GF-D8 (cell line): ENCODE results near the gene AKAP4.

ENCODE experiments used
- DNase-seq: peaks from one replicate; lab custom pipeline; 2025; lab: John Stamatoyannopoulos, UW

AKAP4 gene, protein sequence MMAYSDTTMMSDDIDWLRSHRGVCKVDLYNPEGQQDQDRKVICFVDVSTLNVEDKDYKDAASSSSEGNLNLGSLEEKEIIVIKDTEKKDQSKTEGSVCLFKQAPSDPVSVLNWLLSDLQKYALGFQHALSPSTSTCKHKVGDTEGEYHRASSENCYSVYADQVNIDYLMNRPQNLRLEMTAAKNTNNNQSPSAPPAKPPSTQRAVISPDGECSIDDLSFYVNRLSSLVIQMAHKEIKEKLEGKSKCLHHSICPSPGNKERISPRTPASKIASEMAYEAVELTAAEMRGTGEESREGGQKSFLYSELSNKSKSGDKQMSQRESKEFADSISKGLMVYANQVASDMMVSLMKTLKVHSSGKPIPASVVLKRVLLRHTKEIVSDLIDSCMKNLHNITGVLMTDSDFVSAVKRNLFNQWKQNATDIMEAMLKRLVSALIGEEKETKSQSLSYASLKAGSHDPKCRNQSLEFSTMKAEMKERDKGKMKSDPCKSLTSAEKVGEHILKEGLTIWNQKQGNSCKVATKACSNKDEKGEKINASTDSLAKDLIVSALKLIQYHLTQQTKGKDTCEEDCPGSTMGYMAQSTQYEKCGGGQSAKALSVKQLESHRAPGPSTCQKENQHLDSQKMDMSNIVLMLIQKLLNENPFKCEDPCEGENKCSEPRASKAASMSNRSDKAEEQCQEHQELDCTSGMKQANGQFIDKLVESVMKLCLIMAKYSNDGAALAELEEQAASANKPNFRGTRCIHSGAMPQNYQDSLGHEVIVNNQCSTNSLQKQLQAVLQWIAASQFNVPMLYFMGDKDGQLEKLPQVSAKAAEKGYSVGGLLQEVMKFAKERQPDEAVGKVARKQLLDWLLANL

DNA sequence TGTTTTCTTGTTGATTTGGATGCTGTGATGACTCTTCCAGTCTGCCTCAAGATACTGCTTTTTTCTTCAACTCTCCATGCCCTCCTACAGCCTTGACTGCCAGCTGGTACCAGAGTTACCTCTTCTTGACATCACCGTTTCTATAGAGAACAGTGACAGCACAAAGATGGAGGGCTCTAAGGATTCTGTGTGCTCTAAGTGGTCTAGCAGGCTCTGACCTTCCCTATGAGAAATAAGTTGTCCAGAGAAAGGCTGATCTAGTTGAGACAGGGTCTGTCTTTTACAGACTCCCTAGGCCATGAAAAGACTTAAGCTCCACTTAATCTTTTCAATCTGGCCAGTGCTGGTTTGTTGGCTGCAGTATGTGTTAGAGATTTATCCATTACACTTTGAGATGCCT is at the start of gene AKAP4:
AKAP4 (minus strand) TSS at position 101 of the 400 bp plus-strand sequence. CDS start 118 bp downstream, outside the sequence.
- no peak for DNase-seq

DNA sequence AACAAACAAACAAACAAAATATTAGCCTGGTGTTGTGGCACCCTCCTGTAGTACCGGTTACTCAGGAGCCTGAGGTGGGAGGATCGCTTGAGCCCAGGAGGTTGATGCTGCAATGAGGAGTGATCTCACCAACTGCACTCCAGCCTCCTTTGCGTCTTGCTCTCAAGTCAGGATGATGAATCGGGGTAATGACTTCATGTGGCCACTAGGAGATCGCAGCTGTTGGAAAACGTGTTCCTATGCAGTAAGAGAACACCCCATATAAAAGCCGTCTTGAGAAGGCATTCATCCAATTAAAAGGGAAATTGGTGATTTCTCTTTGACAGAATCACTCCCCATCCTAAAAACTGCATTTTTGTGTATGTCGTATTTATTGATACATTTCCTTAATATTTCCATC is 10.7 kb upstream of the AKAP4 start:
- DNase-seq, result no peak

DNA sequence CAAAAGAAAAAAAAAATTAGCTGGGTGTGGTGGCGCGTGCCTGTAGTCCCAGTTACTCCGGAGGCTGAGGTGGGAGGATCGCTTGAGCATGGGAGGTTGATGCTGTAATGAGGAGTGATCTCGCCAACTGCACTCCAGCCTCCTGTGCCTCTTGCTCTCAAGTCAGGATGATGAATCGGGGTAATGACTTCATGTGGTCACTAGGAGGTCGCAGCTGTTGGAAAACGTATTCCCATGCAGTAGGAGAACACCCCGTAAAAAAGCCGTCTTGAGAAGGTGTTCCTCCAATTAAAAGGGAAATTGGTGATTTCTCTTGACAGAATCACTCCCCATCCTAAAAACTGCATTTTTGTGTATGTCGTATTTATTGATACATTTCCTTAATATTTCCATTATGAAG is 5.9 kb upstream of the AKAP4 start:
- DNase-seq, result no peak

DNA sequence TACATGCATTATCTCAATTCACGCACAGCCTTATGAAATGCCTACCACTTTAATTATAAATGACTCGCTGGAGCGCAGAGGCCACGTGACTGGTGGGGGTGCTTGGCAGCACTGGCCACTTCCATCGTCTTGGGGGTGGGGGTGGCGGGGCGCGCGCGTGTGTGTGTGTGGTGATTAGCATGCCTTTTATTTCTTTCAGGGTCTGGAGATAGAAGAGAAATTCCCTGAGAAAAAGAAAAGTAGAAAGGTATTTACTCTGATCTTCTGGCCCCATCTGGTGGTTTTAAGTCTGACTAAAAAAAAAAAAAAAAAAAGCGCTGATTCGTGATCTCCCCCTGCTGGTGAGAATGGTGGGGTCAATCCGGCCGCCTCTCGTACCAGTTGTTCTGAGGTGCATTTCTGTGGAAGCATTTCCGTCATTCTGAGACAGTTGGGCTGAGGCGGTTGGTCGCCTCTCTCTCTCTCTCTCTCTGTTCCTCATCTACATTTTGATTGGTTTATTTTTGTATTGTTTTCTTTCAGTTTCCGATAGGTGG is 3.6 kb upstream of the AKAP4 start, which contains the start of gene CCNB3:
CCNB3 (plus strand) TSS at position 402 of the 536 bp plus-strand sequence. CDS start 80,399 bp downstream, outside the sequence.
- DNase-seq, result peak; percentile 14

DNA sequence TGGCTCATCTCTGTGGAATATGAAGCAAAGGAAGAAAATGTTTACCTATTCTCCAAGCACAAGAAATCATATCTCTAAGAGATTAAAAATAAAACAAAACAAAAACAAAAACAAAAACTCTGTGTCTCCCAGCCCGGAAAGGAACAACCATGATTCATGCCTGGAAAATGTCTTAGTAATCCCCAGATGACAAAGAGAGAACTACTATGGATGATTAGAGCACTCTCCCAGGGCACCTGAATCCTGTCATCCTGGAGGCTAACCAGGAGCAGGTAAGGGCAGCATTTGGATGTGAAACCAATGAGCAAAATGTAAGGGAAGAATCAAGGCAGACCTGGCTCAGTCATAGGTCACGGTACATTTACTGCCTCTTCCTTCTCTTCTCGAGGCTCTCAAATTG is 1.7 kb upstream of the AKAP4 start:
- no peak for DNase-seq

DNA sequence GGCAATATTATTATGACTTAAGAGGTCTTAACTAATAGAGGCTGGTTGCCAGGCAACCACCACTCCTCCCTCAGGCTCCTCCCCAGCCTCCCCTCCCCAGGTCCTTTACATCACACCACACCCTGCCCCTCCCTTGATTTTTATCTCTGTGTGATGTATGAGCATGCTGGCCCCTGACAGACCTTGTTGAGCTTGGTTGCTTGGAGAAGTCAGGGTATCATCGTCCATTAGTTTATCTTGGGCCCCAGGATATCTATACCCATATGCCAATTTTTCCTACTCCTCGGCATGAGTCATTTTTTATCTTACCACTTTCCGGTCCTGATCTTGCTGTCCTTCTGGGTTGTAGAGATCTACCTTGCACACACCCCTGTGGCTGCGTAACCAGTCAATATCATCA is 2.5 kb downstream of the AKAP4 start:
- DNase-seq, result no peak

DNA sequence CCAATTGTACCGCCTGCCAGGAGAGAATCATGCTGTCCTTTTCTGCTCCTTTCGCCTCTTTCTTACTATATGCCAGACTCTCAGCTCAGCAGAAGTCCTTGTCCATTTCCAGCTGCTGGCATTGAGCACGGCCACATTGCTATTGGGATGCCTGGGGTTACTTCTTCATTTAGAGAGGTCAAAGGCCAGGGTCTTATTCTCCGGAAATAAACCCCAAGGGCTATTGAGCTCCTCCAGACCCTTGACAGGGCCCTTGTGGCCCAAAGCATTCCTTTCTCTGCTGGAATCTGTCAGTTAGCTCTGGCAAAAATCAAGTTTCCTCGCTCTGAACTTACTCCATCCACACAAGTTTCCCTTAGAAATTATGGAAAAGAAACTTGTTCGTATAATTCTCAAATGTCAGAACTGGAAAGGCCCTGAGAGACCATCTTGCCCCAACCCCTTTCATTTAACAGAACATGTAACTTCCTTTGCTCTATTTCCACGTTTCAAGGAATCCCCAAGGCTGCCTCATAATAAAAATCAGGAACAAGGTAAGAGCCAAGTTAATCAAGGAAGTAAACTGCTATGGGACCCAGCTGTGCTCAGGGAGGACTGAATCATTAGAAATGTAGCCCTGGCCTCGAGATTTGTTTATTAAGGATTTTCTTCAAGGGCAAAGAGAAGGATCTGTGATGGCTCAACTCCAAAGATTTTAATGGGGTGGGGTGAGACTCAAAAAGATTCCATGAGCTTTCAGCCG is 11.8 kb downstream of the AKAP4 start:
- no peak for DNase-seq

DNA sequence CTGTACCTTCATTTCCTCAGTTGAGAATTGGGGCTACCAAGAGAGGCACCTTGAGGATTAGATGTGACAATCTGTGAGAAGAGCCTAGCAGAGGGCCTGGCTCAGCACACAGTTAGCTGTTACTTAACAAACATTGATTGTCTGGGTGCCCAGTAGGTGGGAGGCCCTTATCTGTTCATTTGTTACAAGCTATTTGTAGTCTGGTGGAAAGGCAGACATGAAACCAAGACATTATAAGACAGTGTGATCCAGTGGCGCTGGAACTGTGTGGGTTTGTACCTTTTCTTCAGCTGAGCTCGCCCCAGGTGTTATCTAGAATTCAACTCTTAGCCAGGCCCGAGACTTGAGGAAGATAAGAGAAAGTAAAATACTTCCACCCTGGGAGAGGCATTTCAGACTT is 16.9 kb downstream of the AKAP4 start:
- no peak for DNase-seq

DNA sequence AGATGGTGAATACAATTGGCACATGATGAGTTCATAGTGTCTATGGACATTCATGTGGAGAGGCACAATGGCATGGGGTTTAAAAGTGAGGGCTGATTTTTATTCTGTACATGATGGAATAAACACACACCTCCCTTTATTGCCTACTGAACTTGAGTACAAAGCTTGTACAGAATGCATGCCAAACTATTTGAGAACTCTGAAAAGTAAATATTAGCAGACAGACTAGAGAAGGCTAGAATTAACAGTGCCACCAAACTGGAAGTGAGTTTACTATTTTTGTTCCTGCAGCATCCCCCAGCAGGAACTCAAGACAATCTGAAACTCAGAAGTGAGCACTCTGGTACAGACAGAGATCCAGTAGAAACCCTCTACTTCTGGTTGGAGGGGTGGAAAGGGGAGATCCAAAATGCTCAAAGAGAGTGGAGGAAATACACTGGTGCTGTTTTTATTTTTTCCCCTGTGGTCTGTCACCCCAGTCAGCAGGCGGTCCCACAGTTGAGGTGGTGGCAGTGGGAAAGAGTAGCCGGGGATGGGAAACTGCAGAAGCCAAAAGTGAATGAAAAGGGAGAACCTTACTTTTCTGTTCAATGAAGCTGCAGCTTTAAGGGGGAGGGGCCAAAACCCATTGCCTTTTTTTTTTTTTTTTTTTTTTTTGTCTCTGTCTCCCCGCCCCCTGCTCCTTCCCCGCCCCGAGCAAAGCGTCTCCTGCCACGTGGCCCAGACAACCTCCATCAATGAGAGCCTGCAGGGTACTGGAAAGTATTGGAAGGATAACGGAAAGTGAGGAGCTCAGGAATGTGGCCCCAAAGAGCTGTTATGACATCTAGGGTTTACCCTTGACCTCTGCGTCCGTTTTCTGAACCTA is 20.5 kb downstream of the AKAP4 start:
- DNase-seq, result no peak

DNA sequence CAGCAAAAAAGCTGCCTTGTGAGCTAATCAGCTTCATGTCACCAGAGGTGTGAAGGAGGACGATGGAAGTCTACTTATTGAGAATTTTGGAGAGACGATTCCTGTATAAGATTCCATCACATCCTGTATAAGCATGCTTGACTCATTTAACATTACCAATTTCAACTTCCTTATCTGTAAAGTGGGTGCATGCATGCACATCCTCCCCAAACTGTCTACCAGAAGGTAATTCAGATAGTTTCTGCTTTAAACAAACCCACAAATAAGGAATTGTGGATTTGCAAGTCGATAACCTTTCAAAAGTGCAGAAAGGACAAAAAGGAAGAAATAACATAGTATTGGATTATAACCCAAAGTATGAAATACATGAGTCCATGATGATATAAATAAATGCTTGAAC is 31.1 kb downstream of the AKAP4 start:
- DNase-seq, result no peak

DNA sequence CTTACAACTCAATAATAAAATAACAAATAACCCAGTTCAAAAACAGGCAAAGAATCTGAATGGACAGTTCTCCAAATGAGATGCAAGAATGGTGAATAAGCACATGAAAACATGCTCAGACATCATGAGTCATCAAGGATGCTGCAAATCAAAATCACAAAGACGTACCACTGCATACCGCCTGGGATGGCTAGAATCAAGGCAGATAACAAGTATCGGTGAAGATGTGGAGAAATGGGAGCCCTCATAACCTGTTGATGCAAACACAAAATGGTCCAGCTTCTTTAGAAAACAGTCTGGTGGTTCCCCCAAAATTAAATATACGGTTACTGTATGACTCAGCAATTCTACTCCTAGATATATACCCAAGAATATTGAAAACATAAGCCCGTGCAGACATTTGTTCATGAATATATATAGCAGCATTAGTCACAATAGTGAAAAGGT is 32.5 kb downstream of the AKAP4 start:
- no peak for DNase-seq

DNA sequence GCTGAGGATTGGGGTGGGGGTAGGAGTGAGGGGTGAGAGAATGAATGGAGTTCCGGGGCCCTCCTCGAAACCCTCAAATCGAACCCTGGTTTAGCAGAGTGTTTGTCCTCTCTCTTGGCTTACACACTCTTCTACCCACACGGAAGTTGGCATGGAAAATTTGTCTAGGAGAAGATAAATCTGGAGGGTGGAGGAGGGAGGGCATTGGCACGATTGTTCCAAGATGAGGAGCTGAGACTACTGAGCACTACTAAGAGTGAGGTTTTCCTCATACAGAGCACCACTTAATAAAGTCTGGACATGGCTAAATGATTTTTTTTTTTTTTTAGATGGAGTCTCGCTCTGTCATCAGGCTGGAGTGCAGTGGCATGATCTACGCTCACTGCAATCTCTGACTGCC is 33.4 kb downstream of the AKAP4 start:
- no peak for DNase-seq

DNA sequence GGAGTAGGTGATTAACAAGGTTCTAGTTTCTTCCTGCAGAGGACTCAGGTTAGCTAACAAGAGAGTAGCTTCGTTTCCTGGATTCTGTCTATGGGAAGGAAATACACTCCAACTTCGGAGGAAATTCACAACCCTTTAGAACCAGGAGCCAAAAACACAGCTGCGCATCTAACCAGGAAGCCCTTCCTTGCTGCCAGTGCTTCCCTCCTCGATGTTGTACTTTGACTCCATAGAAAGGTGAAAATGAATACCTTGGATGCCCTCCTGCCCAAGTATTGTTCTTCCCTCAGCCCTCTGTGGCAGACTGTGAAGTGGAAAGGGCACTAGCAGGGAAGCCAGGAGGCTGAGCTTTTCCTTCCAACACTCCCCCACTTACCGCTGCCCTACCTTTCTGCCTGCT is 35.1 kb downstream of the AKAP4 start:
- DNase-seq, result no peak

DNA sequence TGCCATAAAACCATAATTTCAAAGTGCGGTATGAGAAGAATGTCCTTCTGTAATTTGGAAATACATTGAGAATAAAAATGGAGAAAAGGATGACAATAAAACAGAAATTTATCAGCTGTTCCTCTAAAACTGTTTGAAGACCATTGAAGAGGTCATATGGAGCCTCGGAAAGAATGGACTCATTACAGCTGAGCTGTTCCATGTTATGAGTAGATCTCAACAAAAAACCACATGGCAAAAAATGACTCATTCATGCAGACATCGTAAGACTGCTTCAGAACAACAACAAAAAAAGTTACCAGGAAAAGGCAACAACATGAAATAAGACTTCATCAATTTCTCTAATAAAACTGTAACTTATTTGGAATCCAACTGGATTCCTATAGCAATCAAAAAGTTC is 39.7 kb downstream of the AKAP4 start:
- DNase-seq, result no peak

DNA sequence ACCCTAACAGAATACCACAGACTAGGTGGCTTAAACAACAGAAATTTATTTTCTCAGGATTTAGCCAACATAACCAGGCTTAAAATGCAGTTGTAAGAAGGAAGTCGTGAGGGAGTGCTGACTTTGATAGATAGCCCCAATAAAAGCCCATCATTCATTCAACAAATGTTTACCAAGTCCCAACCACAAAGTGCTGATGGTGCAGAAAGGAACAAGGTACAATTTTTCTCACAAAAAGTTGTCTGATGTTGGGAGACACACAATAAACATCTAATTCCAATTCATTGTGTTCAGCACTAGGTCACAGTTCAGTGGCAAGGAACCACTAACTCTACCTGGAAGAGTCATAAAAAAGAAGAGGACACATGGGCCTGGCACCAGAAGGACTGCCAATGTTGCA is 42.2 kb downstream of the AKAP4 start:
- no peak for DNase-seq

DNA sequence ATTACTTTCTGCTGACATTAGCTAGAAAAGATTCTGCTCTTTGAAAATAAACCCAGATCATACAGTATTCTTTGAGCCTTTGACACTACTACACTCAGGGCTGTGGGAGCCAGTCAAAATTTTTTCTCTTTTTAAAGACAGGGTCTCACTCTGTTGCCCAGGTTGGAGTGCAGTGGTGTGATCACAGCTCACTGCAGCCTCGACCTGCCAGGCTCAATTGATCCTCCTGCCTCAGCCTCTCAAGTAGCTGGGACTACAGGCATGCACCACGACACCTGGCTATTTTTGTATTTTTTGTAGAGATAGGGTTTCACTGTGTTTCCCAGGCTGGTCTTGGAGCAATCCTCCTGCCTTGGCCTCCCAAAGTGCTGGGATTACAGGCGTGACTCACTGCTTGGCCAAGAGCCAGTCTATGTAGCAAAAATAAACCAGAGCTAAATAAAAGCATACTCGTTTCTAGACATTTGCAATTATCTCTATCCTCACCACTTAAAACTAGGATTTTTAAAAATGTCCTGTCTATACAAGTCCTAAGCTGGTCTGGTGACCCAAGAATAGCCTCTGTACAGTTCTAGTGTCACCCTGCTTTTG is 43.2 kb downstream of the AKAP4 start:
- no peak for DNase-seq

DNA sequence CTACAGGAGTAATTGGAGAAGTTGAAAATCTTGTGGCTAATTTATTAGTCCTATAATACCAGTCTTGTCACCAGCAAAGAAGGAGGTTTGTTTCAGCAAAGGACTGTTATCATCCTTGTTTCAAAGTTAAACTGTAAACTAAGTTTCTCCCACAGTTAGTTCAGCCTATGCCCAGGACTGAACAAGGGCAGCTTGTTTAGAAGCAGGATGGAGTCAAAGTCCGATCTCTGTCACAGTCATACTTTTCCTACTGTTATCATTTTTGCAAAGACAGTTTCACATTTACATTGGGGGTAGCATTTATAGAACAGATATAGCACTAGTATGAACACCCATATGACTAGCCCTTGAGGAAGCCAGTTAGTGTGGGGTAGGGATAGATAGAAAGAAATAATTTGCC is 46.4 kb downstream of the AKAP4 start:
- DNase-seq, result no peak

DNA sequence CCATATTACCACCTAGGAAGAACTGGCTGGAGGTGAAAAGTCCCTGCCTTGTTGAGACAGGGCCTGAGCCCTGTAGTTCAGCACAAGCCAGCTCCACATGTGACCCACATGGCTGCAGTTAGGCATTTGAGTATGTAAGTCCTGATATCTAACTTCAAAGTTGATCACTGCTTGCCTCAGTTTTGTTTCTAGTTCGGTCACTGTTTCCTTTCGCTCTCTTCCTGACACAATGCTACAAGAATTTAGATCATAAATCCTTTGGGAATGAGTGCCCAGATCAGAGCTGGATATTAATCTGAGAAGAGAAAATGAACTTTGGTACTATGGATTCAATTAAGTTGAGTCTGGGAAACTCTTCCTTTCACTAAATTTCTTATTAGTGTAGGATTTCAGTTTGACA is 48.4 kb downstream of the AKAP4 start:
- DNase-seq, result no peak

DNA sequence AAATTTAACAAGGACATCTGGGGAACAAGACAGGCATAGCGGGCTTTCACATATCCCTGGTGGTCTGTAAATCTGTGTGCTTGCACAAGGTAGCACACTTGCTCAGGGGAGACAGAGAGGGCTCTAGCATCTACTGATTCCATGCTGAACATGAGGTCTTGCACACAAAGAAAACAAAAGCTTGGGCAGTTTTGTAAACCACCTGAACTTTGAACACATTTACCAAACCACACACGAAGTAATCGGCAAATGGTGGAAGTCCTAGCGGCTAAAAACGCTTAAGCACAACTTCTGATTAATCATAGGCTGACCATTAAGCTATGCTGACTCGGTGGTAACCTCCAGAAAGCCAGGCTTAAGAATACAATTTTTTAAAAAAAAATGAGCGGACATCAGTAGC is 52.8 kb downstream of the AKAP4 start:
- DNase-seq, result no peak
